OCI-LY1 (cell line): ENCODE results near the gene ASS1.

Source experiments
- EZH2 ChIP-seq: fragments of 200-600 bp; sonication (generic), shearing (Covaris generic); IDR thresholded peaks from 2 replicates; pipeline ENCODE4 v1.8.0; 2017; ENCODE audit warnings: borderline replicate concordance, mixed run types, mild to moderate bottlenecking, antibody characterized with exemption, low read length, moderate library complexity, mixed read lengths
- TF ChIP-seq, protein P1 (sequence below): fragments of 200-600 bp; sonication (generic), shearing (Covaris generic); IDR thresholded peaks from 2 replicates; pipeline ENCODE4 v1.5.1; 2017; ENCODE audit warnings: mild to moderate bottlenecking, antibody characterized with exemption, low read length, moderate library complexity, mixed read lengths

- TF ChIP-seq, protein P1, sequence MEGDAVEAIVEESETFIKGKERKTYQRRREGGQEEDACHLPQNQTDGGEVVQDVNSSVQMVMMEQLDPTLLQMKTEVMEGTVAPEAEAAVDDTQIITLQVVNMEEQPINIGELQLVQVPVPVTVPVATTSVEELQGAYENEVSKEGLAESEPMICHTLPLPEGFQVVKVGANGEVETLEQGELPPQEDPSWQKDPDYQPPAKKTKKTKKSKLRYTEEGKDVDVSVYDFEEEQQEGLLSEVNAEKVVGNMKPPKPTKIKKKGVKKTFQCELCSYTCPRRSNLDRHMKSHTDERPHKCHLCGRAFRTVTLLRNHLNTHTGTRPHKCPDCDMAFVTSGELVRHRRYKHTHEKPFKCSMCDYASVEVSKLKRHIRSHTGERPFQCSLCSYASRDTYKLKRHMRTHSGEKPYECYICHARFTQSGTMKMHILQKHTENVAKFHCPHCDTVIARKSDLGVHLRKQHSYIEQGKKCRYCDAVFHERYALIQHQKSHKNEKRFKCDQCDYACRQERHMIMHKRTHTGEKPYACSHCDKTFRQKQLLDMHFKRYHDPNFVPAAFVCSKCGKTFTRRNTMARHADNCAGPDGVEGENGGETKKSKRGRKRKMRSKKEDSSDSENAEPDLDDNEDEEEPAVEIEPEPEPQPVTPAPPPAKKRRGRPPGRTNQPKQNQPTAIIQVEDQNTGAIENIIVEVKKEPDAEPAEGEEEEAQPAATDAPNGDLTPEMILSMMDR: no peak
- TF ChIP-seq EZH2: no peak
Observed at GRCh38 chr9:130461731-130462130, 17.0 kb downstream of the ASS1 start.
